Effector memory CD4-positive, alpha-beta T cell (primary cell): ENCODE measurements around the gene HPSE2.
"Not testable (repeated sequence)": the region's sequence is repeated elsewhere in the genome, so short reads cannot be mapped to it uniquely, and the experiment has no call there.

Experiments
- DNase-seq, 3 donors: peaks; one replicate each; pipeline ENCODE4 v3.0.0-alpha.2; 2020
- H3K27ac ChIP-seq: 2 replicates; pipeline ENCODE4 v1.7.0; 2013; ENCODE audit warnings: mild to moderate bottlenecking, low read length, moderate library complexity; ENCODE audit not compliant: insufficient read depth, poor library complexity, severe bottlenecking
- H3K27me3 ChIP-seq: replicated peaks from 2 replicates; pipeline ENCODE4 v1.7.0; 2013; ENCODE audit warnings: mild to moderate bottlenecking, low read length; ENCODE audit not compliant: insufficient read depth, control insufficient read depth, poor library complexity, severe bottlenecking
- H3K36me3 ChIP-seq: 2 replicates; pipeline ENCODE4 v1.7.0; 2013; ENCODE audit warnings: mild to moderate bottlenecking, low read length, moderate library complexity; ENCODE audit not compliant: control insufficient read depth, insufficient read depth
- H3K4me1 ChIP-seq: 2 replicates; pipeline ENCODE4 v1.7.0; 2013; ENCODE audit warnings: low read length, mild to moderate bottlenecking; ENCODE audit not compliant: control insufficient read depth, insufficient read depth, poor library complexity, severe bottlenecking
- H3K4me3 ChIP-seq: 2 replicates; pipeline ENCODE4 v1.7.0; 2013; ENCODE audit warnings: low read length, low read depth, mild to moderate bottlenecking; ENCODE audit not compliant: insufficient read depth, poor library complexity, severe bottlenecking
- H3K9me3 ChIP-seq: 2 replicates; pipeline ENCODE4 v1.7.0; 2013; ENCODE audit warnings: mild to moderate bottlenecking, low read length, moderate library complexity; ENCODE audit not compliant: control insufficient read depth

Gene HPSE2

DNA sequence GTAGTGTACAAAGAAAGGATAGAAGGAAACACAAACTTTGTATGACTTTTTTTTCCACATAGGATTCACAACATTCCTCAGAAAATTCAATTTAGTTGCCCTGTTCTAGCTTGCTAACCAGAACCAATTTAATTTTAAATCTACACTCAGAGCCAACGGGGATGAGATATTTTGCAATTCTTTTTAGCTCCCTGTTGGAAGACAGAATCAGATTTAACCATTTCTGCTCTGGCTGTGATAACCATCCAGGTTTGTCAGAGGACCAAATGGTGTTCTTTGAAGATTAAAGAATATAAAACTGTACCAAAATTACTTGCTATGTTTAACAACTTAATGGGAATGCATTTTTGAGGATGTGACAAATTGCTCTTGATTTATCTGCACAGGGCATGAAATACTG, 319.7 kb downstream of the HPSE2 start:
- Histone ChIP-seq H3K27me3 (no peaks in the 10 kb centered on the region), H3K4me3 (no peak overlapping the region), H3K4me1 (no peaks in the 10 kb centered on the region), H3K36me3 (no peaks in the 10 kb centered on the region), H3K27ac (no peak overlapping the region), H3K9me3 (no peaks in the 10 kb centered on the region)
- no peak for DNase-seq

DNA sequence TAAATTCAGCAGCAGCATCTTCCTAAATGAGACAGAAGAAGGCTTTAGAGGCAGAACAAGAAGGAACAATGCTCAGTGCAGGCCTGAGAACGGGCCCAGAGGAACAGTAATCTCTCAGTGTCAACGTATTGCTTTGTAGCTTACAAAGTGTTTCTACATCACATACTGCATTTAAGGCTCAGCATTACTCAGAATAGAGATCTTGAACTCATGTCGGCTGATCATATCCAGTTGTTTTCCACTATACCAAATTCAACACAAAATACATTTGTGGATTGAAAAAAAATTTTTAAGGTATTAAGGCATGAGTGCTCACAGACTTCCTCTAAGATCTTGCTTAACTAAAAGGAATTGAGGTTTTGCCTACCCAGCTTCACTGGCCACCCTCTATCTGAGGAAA, 325.1 kb downstream of the HPSE2 start:
- Histone ChIP-seq H3K27ac (no peak overlapping the region), H3K36me3 (no peaks in the 10 kb centered on the region), H3K4me3 (no peak overlapping the region), H3K27me3 (no peaks in the 10 kb centered on the region), H3K9me3 (no peaks in the 10 kb centered on the region), H3K4me1 (no peaks in the 10 kb centered on the region)
- no peak for DNase-seq

DNA sequence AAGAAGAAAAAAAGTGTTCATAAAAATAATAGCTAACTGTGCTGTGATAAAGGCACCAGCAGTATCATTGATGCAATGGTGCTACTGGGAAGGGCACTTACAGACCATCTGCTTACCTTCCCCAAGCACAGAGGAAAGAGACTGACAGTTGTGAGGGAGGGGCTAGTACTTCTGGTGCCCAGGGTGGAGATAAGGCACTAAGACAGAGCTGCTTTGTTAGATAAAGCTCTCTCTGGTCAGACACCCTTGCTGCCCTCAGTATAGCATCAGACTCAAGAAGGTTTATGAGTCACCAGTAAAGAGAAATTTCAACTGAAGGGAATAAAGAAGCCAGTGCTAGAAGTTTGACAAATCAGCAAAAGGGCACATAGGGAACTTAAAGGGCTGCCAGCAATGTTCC, 325.6 kb downstream of the HPSE2 start:
- H3K9me3 ChIP-seq = no peaks in the 10 kb centered on the region
- no peaks in the 10 kb centered on the region for H3K4me1 ChIP-seq
- H3K27ac ChIP-seq = no peak overlapping the region
- no peaks in the 10 kb centered on the region for H3K36me3 ChIP-seq
- H3K4me3 ChIP-seq = no peak overlapping the region
- DNase-seq = no peak
- H3K27me3 ChIP-seq = no peaks in the 10 kb centered on the region

DNA sequence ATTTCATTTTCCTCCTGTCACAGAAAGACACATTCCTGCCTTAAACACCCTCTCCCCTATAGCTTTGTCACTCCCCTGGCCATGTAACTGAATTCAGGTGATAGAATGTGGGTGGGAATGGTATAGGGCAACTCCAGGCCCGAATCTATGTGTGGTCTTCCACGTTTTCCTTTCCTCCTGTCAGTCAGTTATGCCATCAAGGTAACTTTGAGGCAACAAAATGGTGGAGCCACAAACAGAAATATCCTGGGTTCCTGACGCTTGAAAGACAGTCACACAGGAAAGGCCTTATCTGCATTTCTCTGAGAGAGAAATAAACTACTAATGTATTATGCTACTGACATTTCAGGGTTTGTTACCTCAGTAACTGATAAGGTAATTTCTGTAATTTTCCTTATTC, 326.8 kb downstream of the HPSE2 start:
- Histone ChIP-seq H3K4me3 (no peak overlapping the region), H3K4me1 (no peaks in the 10 kb centered on the region), H3K9me3 (no peaks in the 10 kb centered on the region), H3K36me3 (no peaks in the 10 kb centered on the region), H3K27me3 (no peaks in the 10 kb centered on the region), H3K27ac (no peak overlapping the region)
- DNase-seq = no peak

DNA sequence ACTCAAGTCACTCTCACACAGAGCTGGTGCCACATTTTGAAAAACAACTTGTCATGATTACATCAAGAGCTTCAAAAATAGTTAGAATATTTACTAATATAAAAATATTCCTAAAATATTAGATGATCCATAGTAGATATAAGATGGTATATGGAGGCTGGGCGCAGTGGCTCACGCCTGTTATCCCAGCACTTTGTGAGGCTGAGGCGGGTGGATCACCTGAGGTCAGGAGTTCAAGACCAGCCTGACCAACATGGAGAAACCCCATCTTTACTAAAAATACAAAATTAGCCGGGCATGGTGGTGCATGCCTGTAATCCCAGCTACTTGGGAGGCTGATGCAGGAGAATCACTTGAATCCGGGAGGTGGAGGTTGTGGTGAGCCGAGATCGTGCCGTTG, 327.4 kb downstream of the HPSE2 start:
- H3K4me1 ChIP-seq, H3K36me3 ChIP-seq, H3K4me3 ChIP-seq, H3K9me3 ChIP-seq, H3K27ac ChIP-seq, H3K27me3 ChIP-seq, DNase-seq: not testable (repeated sequence)

DNA sequence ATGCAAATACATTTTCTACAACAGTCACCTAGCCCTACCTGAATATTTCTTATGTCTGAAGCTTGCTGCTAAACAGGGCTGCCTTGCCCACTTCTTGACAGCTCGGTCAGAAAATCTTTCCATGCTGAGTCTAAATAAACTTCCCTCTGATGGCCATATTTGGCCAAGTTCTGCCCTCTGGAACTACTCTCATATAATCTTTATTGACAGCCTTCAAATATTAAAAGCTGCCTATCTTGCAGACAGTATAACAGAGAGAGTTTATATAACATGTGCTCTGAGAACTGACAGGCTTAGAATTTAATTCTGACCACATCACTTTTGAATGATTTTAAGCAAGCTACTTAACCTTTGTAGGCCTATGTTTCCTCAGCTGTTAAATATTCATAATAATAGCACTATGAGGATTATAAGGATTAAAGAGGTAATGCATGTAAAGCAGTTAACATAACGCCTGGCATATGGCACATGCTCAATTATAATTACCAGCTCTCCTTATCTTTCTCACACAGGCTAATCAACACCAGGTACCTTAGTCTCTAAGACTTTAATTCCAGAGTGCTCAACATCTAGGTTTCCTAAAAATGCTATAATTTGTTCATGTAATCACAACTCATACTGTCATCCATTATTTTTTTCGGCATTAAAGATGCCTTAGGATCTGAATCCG, 334.1 kb downstream of the HPSE2 start:
- no peak overlapping the region for H3K27ac ChIP-seq
- H3K9me3 ChIP-seq = no peaks in the 10 kb centered on the region
- H3K4me3 ChIP-seq = no peak overlapping the region
- DNase-seq = no peak
- no peaks in the 10 kb centered on the region for H3K4me1 ChIP-seq
- H3K36me3 ChIP-seq = no peaks in the 10 kb centered on the region
- H3K27me3 ChIP-seq = no peaks in the 10 kb centered on the region

DNA sequence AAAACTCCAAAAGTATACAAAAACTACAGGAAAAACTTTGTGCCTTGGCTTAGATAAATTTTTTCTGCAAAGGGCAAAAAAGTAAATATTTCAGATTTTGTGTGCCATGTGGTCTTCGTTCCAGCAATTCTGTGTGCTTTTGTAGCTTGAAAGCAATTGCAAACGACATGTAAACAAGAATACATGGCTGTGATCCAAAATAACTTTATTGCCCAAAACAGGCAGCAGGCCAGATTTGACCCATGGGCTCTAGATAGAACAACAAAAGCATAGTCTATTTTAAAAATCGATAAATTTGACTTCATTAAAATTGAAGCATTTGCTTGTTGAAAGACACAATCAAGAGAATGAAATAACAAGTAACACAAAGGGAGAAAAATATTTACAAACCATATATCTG, 336.6 kb downstream of the HPSE2 start:
- Histone ChIP-seq H3K4me3 (no peak overlapping the region), H3K27ac (no peak overlapping the region), H3K9me3 (no peaks in the 10 kb centered on the region), H3K36me3 (no peaks in the 10 kb centered on the region), H3K4me1 (no peaks in the 10 kb centered on the region), H3K27me3 (no peaks in the 10 kb centered on the region)
- no peak for DNase-seq

DNA sequence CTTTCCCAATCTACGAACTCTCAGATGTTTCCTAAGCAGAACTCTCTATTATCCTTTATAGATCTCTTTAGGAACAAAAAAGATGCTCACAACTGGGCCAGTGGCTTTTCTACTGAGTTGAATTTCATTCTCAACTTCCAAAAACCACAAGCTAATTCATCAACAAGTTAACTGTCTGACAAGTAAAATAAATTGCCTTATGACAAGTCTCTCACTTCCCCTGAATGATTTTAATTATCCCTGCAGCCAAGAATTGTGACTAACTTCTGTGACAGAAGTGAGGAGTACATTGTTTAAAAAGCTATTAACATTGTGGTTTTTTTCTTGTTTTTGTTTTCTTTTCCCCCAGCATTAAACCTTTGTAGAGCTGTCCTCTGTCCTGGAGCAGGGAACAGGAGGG, 343.1 kb downstream of the HPSE2 start:
- Histone ChIP-seq H3K9me3 (no peaks in the 10 kb centered on the region), H3K27ac (no peak overlapping the region), H3K36me3 (no peaks in the 10 kb centered on the region), H3K4me1 (no peaks in the 10 kb centered on the region), H3K27me3 (no peaks in the 10 kb centered on the region), H3K4me3 (no peak overlapping the region)
- DNase-seq = no peak

DNA sequence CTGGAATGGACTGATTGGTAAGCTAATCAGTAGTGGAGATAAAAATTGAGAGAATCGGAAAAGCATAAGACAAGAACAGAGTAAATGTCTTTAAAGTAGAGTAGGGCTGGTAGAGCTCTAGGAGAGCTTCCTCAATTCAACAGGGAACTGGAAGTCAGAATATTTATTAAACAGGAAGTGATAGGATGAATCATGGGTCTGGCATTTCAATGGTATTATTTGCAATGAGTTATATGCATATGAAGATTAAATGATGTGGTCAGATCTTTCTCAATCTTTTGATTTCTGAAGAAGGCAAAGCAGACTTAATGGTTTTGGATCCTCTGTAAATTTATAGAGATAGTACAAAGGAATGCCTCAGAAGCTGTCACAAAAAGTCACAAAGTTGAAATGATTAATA, 349.0 kb downstream of the HPSE2 start:
- no peak for DNase-seq
- Histone ChIP-seq H3K36me3 (no peaks in the 10 kb centered on the region), H3K27me3 (no peaks in the 10 kb centered on the region), H3K27ac (no peak overlapping the region), H3K9me3 (no peaks in the 10 kb centered on the region), H3K4me1 (no peaks in the 10 kb centered on the region), H3K4me3 (no peak overlapping the region)

DNA sequence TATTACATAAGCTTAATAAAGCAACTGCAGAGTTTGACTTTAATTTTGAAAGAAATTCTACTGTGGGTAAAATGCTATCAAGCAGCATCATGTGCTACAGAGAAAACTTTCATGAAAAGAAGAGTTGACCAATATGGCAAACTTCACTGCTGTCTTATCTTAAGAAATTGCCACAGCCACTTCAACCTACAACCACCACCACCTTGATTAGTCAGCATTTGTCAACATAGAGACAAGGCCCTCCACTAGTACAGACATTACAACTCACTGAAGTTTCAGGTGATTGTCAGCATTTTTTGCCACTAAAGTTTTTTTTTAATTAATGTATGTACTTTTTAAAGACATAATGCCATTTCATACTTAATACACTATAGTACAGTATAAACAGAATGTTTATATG, 350.3 kb downstream of the HPSE2 start:
- H3K4me1 ChIP-seq = no peaks in the 10 kb centered on the region
- no peaks in the 10 kb centered on the region for H3K36me3 ChIP-seq
- H3K27ac ChIP-seq = no peak overlapping the region
- DNase-seq = no peak
- H3K27me3 ChIP-seq = no peaks in the 10 kb centered on the region
- H3K4me3 ChIP-seq = no peak overlapping the region
- H3K9me3 ChIP-seq = no peaks in the 10 kb centered on the region
